ENCODE measurements around the gene HRH3. TPM values are rescaled to one million over a fixed set of nuclear protein-coding genes. Genes with fewer than 3 reads are reported as not detected.

HRH3 gene
- total RNA-seq, 2 donors from 2014 or later: not detected

DNA sequence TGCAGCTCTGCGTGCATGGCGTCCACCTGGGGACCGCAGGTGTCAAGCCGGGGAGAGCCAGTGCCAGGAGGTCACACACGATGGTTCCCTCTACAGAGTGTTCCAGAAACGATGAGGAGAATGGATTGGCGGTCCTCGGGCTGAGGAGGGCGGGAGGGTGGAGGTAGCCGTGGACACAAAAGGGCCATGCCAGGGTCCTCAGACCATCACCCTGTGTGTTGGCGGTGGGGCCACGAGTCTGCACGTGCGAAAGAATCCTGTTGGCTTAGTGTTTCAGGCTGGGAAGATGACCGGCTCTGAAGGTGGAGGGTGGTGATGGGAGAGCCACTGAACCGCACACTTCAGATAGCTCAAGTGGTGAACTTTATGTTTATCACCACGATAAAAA is 13.7 kb downstream of the HRH3 start:
- ATAC-seq (no peak), DNase-seq (no peak)
- intact Hi-C loops (cut with DNase I, micrococcal nuclease): no loop called here

- peak; percentile 16 for ATAC-seq
- no peak for DNase-seq
- intact Hi-C loops (cut with DNase I, micrococcal nuclease): no loop called here
These were observed 14.3 kb downstream of the HRH3 start for GRCh38 chr20:62205618-62206387.

DNA sequence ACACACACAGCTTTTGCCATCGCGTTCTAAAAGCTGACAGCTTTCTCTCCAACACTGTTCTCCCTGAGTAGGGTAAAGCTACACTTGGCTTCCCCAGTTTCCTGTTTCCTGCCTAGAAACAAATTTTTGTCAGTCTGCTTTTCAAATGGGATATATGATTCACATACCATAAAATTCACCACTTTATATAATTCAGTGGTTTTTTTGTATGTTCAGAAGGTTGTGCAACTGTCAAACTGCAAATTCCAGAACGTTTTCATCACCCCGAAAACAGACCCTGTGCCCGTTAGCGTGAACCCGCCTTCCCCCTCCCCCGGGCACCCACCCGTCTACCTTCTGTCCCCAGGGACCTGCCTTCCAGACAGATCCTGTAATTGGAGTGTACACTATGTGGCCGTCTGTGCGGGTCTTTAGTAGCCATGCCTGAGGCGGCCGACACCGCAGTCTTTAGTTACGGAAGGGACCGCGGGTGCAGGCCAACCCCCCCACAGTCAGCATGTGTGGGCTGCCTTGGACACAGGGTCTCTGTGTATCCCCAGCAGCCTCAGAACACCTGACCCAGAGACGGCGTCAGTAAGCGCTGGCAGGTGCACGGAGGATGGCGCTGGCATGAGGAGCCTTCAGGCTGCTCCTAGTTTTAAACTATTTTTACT is 16.6 kb downstream of the HRH3 start:
- DNase-seq (no peak), ATAC-seq (no peak)
- intact Hi-C loops (cut with DNase I, micrococcal nuclease): no loop called here

- ATAC-seq (no peak), DNase-seq (no peak)
- intact Hi-C loops (cut with DNase I, micrococcal nuclease): no loop called here
These were observed 17.3 kb downstream of the HRH3 start for GRCh38 chr20:62202676-62203377.

DNA sequence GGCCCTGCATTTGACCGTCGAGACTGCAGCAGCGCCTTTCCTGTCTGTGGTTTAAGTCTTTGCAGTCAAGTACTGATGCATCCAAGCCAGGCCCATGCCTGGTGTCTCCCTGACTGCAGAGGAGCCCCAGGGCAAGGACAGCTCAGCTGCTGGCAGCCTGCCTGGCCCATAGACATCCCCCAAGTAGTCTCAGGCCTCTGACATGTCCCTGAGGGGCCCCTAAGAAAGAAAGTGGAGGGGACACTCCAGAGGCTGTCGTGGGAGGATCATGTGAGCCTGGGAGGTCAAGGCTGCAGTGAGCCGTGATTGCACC is 18.0 kb downstream of the HRH3 start:
- intact Hi-C loops (cut with DNase I, micrococcal nuclease): no loop called here
- ATAC-seq (no peak), DNase-seq (no peak)

DNA sequence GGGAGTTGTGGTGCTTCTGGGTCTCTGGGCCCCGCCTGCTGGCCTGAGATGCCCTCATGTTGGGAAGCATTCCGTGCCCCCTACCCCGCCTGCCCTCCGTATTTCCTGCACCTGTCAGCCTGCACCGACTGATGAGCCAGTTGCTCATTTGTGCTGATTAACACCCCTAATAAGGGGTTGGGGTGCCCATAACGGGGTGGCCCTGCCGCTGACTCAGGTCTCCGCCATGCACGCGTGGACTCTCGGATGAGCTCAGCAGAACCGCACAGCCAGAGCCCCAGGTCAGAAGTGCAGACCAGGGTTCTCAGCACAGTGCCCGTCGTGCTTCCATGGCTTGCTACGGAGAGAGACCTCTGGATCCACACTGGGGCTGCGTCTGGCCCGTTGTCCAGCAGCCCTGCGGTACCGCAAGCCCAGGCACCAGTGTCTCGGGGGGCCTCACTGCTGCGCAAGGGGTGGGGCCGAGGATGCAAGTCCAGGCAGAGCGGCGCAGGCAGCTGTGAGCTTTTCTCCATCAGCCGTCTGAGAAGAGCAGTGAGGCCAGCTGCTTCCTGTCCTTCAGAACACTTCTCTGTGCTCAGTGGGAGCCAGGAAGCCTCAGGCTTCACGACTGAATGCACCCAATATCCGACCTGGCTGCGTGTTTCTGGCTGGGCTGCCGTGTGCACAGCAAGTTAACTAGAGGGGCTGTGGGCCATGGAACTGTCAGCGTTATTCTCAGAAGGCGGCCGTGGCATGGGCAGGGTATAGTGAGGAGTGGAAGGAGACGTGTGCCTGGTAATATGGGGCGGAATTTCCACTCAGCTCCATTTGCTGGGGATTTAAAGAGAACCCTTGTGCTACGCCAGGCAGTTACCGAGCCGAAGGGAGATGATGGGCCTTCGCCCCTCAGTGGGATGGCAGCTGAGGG is 18.6 kb downstream of the HRH3 start:
- DNase-seq (no peak), ATAC-seq (no peak)
- intact Hi-C loops (cut with DNase I, micrococcal nuclease): no loop called here

GRCh38 chr20:62200491-62201172 is 19.4 kb downstream of the HRH3 start:
- DNase-seq: no peak
- intact Hi-C loops (cut with DNase I, micrococcal nuclease): no loop called here
- ATAC-seq: no peak

DNA sequence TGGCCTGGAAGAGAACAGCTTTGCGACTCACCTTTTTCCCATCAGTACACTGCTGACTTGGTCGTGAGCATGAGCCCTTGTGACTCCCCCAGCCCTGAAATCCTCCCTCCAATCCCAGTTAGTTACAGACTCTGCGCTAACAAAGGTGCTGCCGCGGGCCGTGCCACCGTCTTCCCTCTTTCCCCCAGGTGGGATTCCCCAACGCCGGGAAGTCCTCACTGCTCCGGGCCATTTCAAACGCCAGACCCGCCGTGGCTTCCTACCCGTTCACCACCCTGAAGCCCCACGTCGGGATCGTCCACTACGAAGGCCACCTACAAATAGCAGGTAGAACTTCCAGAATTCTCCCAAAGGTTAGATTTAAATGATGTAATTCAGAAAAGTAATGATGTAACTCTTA is 21.1 kb downstream of the HRH3 start:
- DNase-seq: no peak
- intact Hi-C loops (cut with DNase I, micrococcal nuclease): no loop called here
- ATAC-seq: no peak

DNA sequence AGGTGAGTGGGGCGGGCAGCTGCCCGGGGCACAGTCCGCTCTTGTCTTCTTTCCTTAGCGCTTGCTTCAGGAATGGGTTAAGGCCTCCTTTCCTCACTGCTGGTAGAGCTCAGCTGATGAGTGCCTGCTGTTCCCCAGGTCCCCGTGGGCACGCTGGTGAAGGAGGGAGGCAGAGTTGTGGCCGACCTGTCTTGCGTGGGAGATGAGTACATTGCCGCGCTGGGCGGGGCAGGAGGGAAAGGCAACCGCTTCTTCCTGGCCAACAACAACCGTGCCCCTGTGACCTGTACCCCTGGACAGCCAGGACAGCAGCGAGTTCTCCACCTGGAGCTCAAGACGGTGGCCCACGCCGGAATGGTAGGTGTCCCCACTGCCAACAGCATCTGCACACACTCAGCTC is 21.6 kb downstream of the HRH3 start:
- no peak for DNase-seq
- intact Hi-C loops (cut with DNase I, micrococcal nuclease): no loop called here
- ATAC-seq: no peak

- no peak for ATAC-seq
These were observed 22.3 kb downstream of the HRH3 start for GRCh38 chr20:62197801-62198200.

GRCh38 chr20:62197311-62197710 is 22.8 kb downstream of the HRH3 start:
- ATAC-seq: no peak
- intact Hi-C loops (cut with DNase I, micrococcal nuclease): no loop called here
- no peak for DNase-seq

More at GRCh38 chr20:62197801-62198200, 22.3 kb downstream of the HRH3 start:
- intact Hi-C loops (cut with DNase I, micrococcal nuclease): no loop called here
- DNase-seq: no peak

DNA sequence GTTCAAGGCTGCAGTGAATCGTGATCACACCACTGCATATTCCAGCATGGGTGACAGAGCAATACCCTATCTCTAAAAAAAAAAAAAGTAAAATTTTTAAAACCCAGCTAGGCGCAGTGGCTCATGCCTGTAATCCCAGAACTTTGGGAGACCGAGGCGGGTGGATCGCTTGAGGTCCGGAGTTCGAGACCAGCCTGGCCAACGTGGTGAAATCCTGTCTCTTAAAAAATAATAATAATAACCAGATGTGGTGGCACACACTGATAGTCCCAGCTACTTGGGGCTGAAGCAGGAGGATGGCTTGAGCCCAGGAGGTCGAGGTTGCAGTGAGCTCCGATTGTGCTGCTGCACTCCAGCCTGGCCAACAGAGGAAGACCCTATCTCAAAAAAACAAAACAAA is 23.8 kb downstream of the HRH3 start:
- ATAC-seq (no peak), DNase-seq (no peak)
- intact Hi-C loops (cut with DNase I, micrococcal nuclease): no loop called here

DNA sequence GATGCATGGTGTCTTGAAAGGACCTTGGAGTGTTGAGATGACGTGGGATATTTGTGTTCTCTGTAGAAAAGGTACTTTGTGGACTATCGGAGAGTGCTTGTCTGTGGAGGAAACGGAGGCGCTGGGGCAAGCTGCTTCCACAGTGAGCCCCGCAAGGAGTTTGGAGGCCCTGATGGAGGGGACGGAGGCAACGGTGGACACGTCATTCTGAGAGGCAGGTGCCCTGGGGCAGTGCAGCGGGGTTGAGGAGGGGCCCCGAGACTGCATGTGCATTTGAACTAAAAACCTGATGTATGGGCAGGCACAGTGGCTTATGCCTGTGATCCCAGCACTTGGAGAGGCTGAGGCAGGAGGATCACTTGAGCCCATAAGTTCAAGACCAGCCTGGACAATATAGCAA is 24.3 kb downstream of the HRH3 start:
- ATAC-seq: no peak
- intact Hi-C loops (cut with DNase I, micrococcal nuclease): no loop called here
- DNase-seq: no peak

DNA sequence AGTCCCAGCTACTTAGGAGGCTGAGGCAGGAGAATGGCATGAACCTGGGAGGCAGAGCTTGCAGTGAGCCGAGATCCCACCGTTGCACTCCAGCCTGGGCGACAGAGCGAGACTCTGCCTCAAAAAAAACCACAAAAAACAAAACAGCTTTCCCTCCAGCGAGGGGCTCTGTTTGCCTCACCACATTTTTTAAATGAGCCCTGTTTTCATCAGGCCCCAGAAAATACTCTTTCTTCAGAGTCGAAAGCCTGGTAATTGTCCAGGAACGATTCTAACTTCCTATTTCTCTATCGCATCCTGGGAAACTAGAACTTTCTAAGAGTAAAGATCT is 25.0 kb downstream of the HRH3 start:
- intact Hi-C loops (cut with DNase I, micrococcal nuclease): no loop called here
- no peak for DNase-seq
- no peak for ATAC-seq

DNA sequence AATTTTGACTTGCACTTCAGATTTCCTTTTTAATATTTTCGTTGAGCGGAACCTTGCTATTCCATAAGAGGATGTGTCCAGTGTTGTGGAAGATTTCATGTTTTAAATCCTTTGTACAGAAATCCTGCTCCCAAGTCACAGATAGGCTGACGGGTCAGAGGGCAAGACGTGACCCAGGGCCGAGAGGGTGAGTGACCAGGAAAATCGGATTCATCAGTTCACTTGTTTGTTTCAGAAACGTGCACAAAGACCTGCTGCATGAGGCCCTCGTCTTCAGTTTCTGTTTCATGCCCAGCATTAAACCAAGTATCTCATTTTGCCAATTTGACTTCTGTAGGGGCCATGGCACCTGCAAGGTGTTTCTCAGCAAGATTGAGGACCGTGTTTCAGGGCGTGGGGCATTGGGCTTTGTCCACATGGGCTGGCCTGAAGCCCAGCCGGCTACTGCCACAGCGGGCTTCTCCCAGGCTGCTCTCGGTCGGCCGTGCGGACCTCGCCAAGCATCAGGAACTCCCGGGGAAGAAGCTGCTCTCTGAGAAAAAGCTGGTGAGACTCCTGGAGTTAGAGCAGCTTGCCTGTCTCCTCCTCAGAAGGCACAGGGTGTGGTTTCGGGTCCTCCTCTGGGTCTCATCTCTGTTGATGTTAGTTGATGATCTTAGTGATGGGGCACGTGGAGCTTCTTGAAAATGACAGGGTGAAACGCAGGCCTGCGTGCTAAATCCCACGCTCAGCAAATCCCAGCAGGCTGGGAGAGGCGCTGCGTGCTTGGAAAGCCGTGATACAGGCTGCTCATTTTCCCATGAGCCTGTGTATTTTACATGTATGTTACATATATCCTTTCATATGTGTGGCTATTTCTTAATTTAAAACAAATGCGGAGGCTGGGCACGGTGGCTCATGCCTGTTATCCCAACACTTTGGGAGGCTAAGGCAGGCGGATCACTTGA is 26.7 kb downstream of the HRH3 start:
- ATAC-seq (no peak), DNase-seq (no peak)
- intact Hi-C loops (cut with DNase I, micrococcal nuclease): no loop called here

- no peak for DNase-seq
- no peak for ATAC-seq
- intact Hi-C loops (cut with DNase I, micrococcal nuclease): no loop called here
These were observed 27.4 kb downstream of the HRH3 start for GRCh38 chr20:62192635-62193034.

DNA sequence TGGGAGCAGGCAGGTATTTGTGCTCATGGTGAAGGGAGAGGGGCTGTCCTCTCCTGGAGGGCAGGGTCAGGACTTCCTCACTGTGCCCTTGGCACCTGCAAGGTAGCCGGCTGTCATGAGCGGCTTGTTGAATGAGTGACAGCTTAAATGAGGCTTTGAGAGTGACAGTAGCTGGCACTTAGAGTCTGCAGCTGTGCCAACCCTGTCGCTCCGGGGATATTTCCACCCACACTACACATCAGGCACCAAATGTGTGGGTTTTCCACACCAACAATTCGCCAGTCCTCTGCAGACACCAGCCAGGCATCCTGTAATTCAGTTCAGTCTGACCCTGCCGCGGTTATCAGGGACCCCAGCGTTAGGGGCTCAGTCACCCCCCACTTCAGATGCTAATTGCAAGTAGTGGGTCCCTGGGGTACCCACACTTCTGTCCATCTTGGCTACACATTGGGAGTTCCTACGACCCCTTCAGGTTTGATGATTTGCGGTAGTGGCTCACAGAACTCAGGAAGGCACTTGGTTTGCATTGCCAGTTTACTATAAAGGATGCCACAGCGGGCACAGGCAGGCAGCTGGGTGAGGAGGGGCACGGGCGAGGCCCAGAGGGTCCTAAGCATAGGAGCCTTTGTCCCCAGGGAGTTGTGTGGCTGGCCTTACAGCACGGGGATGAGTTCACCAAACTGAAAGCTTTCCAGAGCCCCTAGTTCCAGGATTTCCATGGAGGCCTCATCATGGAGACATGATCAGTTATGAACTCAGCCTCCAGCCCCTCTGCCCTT is 28.1 kb downstream of the HRH3 start:
- DNase-seq: no peak
- intact Hi-C loops (cut with DNase I, micrococcal nuclease): no loop called here
- ATAC-seq: no peak
